Ovary (tissue), 3 donors: ENCODE measurements around the gene C16orf92.

Experiments used
- EP300 ChIP-seq: sonication (generic); formaldehyde crosslinking; IDR thresholded peaks from one replicate; pipeline ENCODE4 v1.6.1; 2017; ENCODE audit warnings: antibody characterized with exemption
- POLR2A ChIP-seq: fragments of 450-650 bp; IDR thresholded peaks from one replicate; pipeline ENCODE4 v1.6.1; 2017; ENCODE audit warnings: antibody characterized with exemption, mild to moderate bottlenecking, moderate library complexity
- TF ChIP-seq, protein P1 (sequence below), 3 donors: fragments of 450-650 bp in 2 of 3; fragments of 200-600 bp in 1 of 3; IDR thresholded peaks; one replicate each; pipeline versions ENCODE4 v1.5.1 to v1.8.0; 2016 to 2022; ENCODE audit warnings: antibody characterized with exemption in 3 of 3, mild to moderate bottlenecking in 1 of 3
- donor health status: DM: no; HTN: no; CAD: no.

DNA sequence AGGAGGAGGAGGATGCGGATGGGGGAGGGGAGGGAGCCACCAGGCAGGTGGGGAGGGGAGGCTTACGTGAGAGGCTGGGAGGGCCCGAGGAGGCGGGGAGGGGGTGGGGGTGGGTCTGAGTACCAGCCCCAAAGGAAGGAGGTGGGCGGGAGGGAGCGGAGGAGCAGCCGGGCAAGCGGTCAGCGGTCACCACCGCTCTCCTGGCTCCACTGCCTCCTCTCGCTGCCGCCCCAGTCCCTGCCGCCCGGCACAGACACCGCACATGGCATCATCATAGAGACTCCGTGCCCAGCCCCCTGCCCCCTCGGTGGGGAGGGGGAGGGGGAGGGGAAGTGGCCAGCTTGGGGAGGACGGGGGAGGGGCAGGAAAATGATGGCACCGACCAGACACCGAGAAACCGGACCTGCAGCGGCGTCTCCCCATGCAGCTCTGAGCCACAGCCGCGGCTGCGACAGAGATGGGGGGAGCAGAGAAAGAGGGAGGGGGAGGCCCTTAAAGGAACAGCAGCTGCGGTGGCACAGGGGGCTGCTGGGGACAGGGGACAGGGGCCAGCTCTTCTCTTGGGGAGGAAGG lies 7.9 kb downstream of the C16orf92 start, which contains the start of gene TLCD3B:
- TF ChIP-seq, protein P1, sequence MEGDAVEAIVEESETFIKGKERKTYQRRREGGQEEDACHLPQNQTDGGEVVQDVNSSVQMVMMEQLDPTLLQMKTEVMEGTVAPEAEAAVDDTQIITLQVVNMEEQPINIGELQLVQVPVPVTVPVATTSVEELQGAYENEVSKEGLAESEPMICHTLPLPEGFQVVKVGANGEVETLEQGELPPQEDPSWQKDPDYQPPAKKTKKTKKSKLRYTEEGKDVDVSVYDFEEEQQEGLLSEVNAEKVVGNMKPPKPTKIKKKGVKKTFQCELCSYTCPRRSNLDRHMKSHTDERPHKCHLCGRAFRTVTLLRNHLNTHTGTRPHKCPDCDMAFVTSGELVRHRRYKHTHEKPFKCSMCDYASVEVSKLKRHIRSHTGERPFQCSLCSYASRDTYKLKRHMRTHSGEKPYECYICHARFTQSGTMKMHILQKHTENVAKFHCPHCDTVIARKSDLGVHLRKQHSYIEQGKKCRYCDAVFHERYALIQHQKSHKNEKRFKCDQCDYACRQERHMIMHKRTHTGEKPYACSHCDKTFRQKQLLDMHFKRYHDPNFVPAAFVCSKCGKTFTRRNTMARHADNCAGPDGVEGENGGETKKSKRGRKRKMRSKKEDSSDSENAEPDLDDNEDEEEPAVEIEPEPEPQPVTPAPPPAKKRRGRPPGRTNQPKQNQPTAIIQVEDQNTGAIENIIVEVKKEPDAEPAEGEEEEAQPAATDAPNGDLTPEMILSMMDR (IDR thresholded peaks at IDR 0.05), result no peak
- TF ChIP-seq POLR2A, result no peak
- TF ChIP-seq EP300, result no peak
